Non-pigmented ciliary epithelial cell (primary cell): ENCODE measurements around the gene CCDC7.
"Not testable (repeated sequence)": the region's sequence is repeated elsewhere in the genome, so short reads cannot be mapped to it uniquely, and the experiment has no call there.

Experiments used
- DNase-seq: peaks from one replicate; pipeline ENCODE4 v3.0.0-alpha.2; 2010; ENCODE audit warnings: low read depth

CCDC7 gene

GRCh38 chr10:32888161-32888927 lies 442.4 kb downstream of the CCDC7 start:
- DNase-seq = no peak

DNA sequence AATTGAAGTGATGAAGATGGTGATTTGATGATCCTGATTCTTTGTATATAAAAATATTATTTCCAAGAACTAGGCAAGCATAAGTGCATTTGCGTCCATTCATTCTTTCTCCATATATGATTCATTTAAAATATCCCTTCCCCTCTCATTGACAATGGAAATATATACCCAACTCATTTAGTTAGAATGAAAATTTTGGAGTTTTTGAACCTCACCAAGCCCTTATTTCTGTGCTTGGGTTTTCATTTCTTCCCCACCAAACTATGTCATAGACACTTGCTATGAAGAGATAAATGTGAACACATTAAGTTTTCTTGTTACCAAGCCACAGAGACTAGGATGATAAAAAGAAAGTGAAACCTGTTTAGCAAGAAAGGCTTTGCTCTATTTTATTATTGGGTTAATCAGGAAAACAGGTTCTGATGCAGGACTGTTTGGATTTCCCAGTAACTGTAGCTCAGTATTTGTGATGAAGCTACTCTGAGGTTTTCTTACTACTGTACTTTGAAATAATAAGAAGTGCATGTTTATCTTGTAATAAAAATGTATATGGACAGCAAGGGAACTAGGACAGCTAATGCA lies 443.8 kb downstream of the CCDC7 start:
- DNase-seq = no peak

- DNase-seq = no peak
Observed at GRCh38 chr10:32890444-32890843, 444.5 kb downstream of the CCDC7 start.

- no peak for DNase-seq
Observed at GRCh38 chr10:32891261-32891660, 445.3 kb downstream of the CCDC7 start.

DNA sequence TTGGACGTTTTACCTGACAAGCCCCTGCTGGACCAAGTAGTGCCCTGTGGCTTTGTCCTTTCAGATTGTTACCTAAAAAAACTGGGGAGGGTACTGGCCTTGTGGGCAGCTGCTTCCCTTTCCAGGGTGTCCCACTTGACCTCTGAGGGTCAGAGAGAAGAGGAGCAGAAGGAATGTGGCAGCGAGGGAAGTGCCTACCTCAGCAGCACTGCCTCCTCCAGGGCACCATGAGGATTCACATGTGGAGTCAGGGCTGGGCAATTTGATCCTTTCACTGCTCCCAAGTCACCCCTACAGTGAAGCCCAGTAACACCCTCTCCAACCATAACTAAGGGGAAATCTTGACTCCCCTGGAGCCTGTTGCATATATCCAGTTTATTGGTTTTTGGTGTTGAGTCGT lies 447.5 kb downstream of the CCDC7 start:
- no peak for DNase-seq

DNA sequence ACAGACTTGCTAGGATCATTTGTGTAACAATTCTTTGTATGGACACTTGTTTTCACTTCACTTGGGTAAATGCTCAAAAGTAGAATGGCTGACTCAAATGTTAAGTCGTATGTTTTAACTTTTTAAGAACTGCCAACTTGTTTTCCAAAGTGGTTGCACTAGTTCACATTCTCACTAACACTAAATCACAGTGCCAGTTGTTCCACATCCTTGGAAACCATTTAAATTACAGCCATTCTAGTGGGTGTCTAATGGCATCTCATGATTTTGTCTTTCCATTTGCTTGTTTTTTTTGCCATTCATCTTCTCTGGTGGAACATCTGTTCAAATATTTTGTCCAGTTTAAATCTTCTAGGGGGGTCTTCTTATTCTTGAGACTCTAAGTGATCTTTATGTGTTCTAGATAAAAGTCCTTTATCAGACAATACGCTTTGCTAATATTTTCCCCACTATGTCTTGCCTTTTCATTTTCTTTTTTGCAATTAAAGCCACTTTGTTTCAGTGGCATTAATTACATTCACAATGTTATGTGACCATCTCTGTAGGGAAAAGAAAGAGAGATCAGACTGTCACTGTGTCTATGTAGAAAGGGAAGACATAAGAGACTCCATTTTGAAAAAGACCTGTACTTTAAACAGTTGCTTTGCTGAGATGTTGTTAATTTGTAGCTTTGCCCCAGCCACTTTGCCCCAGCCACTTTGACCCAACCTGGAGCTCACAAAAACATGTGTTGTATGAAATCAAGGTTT lies 448.1 kb downstream of the CCDC7 start:
- no peak for DNase-seq

DNA sequence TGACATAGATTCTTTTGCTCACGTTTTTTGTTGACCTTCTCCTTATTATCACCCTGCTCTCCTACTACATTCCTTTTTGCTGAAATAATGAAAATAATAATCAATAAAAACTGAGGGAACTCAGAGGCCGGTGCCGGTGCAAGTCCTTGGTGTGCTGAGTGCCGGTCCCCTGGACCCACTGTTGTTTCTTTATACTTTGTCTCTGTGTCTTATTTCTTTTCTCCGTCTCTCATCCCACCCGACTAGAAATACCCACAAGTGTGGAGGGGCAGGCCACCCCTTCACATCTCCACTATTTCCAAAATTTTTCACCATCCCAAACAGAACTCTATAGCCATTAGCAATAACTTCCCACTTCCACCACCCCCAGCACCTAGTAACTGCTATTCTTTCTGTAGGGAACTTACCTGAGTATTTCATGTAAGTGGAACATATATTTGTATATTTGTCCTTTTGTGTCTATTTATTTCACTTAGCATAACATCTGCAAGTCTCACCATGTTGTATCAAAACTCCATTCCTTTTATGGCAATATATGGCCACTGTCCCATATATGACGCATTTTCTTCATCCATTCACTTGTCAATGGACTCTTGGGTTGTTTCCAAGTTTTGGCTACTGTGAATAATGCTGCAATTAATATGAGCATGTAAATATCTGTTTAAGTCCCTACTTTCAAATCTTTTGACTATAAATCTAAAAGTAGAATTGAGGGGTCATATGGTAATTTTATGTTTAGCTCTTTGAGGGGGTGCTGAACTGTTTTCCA lies 449.4 kb downstream of the CCDC7 start:
- DNase-seq = not testable (repeated sequence)

GRCh38 chr10:32901815-32902214 lies 455.9 kb downstream of the CCDC7 start:
- DNase-seq = no peak

GRCh38 chr10:32905466-32905865 lies 459.5 kb downstream of the CCDC7 start:
- DNase-seq = no peak

GRCh38 chr10:32906595-32906994 lies 460.7 kb downstream of the CCDC7 start:
- DNase-seq = no peak

DNA sequence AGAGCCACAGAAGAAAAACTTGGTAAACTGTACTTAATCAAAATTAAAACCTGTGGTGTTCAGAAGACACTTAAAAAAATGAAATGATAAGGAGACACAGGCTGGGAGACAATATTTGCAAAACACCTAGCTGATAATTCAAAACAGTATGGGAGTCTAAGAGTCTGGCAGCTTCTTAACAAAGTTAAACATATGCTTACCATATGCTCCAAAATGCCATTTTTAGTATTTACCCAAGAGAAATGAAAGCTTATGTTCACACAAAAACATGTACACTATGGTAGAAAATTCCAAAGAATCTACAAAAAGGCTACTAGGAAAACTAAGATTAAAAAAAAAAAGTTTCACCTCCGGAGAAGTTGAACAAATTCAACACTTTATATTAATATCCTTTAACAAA lies 463.5 kb downstream of the CCDC7 start:
- DNase-seq = no peak

DNA sequence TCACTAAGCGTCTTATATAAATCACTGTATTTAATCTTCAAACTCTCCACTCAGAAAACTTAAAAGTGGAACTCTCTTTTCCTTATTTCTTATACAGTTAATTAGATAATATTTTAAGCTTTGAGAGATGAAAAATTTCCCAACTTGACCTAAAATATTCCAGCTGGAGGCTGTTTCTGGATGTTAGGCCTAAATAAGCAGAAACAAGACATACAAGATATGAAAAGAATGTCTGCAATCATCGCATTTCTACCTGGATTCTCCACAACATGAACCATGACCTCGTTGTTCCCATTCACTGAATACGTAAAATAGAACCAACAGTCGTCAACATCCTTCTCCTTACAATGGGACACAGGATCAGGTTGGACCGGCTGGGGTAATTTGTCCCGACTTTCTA lies 464.0 kb downstream of the CCDC7 start:
- DNase-seq = not testable (repeated sequence)

DNA sequence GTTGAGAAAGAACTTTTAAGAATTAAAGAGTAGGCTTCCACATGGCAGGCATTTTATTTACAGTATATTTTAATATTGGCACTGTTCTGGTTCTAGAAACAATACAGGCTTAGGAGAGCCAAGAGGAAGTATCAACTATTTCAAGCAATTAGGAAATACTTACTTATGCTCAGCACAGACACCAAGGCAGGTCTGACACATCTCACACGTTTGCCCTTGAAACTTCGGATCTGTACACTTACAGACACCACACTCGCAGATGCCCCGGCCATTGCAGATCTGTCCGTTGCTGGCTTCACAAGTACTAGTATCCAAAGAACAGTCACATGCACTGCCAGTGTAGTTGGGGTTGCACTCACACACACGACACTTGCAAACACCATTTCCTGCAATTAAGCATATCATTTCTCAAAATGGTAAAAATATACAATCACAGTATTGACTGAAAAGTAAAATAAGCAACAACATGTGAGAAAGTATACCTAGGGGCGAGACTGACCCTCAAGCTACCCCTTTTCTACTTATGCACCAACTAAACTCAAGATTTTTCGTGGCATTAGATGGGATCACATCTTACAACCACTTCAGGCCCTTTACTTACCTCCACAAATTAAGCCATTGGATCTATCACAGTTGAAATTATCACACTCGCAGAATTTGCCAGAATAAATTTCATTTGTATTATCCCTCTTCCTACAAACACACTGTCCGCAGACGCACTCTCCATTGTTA lies 465.5 kb downstream of the CCDC7 start:
- DNase-seq = no peak

- not testable (repeated sequence) for DNase-seq
Observed at GRCh38 chr10:32917817-32918216, 471.9 kb downstream of the CCDC7 start.

DNA sequence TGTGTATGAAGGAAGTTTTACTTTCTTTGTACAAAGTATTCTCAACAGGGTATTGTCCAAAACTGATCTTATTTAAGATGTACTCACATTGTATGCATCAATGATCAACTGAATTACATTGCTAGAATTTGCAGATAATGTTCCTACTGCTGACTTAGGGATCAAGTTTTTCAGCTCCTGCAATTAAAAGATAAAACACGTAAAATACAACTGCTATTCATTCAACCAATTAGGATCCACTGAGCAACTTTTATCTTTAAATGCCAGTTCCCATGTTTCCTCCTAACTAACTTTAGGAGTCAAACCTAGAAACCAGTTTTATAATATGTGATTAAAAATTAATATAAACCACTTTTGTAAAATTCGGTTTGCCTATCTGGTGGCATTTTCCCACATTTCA lies 476.2 kb downstream of the CCDC7 start:
- no peak for DNase-seq

GRCh38 chr10:32923134-32923533 lies 477.2 kb downstream of the CCDC7 start:
- DNase-seq = no peak

GRCh38 chr10:32923849-32924248 lies 477.9 kb downstream of the CCDC7 start:
- no peak for DNase-seq
